H1 (cell line): Measurements from ENCODE around the gene DEDD2. TPM values are rescaled to one million over a fixed set of nuclear protein-coding genes. Genes with fewer than 3 reads are reported as not detected.
A peak's percentile ranks its signal among the peaks of the same experiment; 100 is the strongest.

Experiments
- ASH2L ChIP-seq: fragments of 200-600, 300-600 bp; sonication (generic); IDR thresholded peaks from one replicate; pipeline ENCODE4 v1.7.1; 2017; ENCODE audit warnings: low read length
- BCL11A ChIP-seq, 2 experiments: IDR thresholded peaks; one replicate each; pipeline ENCODE4 v1.6.1; 2011; ENCODE audit warnings: low read depth in 2 of 2, low read length in 2 of 2, mild to moderate bottlenecking in 2 of 2
- CHD1 ChIP-seq: IDR thresholded peaks from 2 replicates; pipeline ENCODE4 v1.6.1; 2012; ENCODE audit warnings: low read depth, low read length, improper control_type of control experiment
- EP300 ChIP-seq, 2 experiments: IDR thresholded peaks; 1 replicate in 1 of 2; 2 replicates in 1 of 2; pipeline ENCODE4 v1.6.1; 2011 to 2012; ENCODE audit warnings: low read depth in 2 of 2, low read length in 2 of 2, mild to moderate bottlenecking in 2 of 2, borderline replicate concordance in 1 of 2, inconsistent platforms in 1 of 2, moderate library complexity in 1 of 2
- MAFK ChIP-seq: IDR thresholded peaks from 2 replicates; pipeline ENCODE4 v1.6.1; 2012; ENCODE audit warnings: low read depth, mild to moderate bottlenecking, improper control_type of control experiment, low read length
- NRF1 ChIP-seq: IDR thresholded peaks from 2 replicates; pipeline ENCODE4 v1.6.1; 2011; ENCODE audit warnings: mild to moderate bottlenecking, low read depth, low read length, improper control_type of control experiment
- TBP ChIP-seq: IDR thresholded peaks from 2 replicates; pipeline ENCODE4 v1.6.1; 2011; ENCODE audit warnings: low read depth, low read length, improper control_type of control experiment
- YY1 ChIP-seq: IDR thresholded peaks from 2 replicates; pipeline ENCODE4 v1.6.1; 2011; ENCODE audit warnings: low read depth, mild to moderate bottlenecking, low read length
- polyA plus RNA-seq, 7 experiments: library from polyadenylated mRNA; depleted of rRNA in 3 of 7; stranded (reverse) in 5 of 7; unstranded in 2 of 7; fragments of >200 nt in 5 of 7; fragments of 200-250 nt in 2 of 7; gene quantifications; 1 replicate in 5 of 7; 2 replicates in 1 of 7; 4 replicates in 1 of 7; pipeline versions ENCODE4 v1.2.1 to v1.2.3, GENCODE V29; 2011 to 2013; ENCODE audit warnings: missing spikeins in 2 of 7, mixed read lengths in 2 of 7
- total RNA-seq: library from RNA; stranded (reverse); fragmentation: NEBNext Ultra II Directional; extraction: Animal tissue kit (Norgen Biotek cat#: 25700); gene quantifications from 2 replicates; pipeline ENCODE4 v1.2.1, GENCODE V29; 2021
- TF ChIP-seq, protein P1 (sequence below): fragments of 300-600 bp; sonication (generic); IDR thresholded peaks from 2 replicates; pipeline ENCODE4 v1.7.1; 2012; ENCODE audit warnings: low read length, moderate library complexity, mild to moderate bottlenecking, inconsistent platforms; ENCODE audit not compliant: insufficient replicate concordance

Gene DEDD2
- total and polyA plus RNA-seq, 2 of the 8 experiments (the other 6 are each of a cell fraction or from before 2014, with no cell fraction given): 37.8 to 65.0 TPM

DNA sequence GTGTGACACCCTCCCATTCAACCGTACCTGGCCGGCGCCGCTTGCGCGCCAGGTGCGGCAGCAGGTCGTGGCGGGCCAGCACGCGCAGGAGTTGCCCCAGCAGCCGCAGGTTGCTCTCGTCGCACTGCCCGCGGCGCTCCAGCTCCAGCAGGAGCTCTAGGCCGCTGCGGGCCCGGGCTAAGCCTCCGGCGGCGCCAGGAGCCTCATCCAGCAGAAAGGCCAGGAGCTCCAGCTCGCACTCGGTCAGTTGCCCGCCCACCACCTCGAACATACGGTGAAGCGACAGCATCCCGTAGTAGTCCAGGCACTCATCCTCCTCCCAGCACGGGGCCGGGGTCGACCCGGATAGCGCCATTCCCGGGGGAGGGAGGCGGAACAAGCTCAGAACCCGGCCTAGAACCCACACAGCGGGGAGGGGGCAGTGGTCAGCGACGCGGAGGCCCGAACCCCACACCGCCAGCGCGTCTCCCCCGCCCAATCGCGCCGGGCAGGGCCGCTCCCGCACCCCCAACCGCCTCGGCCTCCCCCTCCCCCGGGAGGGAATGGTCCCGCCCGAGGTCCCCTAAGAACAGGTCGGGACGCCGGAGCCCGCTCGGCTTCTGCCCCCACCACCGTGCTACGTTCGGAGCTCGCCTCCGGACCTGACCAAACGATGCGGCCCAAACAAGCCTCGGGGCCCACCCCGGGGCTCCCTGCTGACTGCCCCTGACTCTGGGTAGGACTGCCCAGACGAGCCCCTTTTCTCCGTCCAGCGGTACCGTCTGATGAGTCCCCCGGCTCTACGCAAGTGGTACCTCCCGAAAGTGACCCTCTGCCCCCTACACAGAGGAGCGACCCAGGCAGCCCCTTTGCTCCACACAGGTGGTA lies 591 bp downstream of the DEDD2 start (continued):
- TF ChIP-seq ASH2L (peak; percentile 19), YY1 (no peak), NRF1 (no peak), MAFK (no peak), CHD1 (peak; percentile 76; the same call in 1 of the 2 replicates), BCL11A (IDR thresholded peaks at IDR 0.05; ENCODE audit: low read depth in 2 of 2, low read length in 2 of 2) (no peak), EP300 (IDR thresholded peaks at IDR 0.05; ENCODE audit: borderline replicate concordance in 1 of 2, low read depth in 2 of 2, low read length in 2 of 2) (peak in 1 of 2 experiments; percentile 77; a peak in 2 of 3 replicates), TBP (peak; percentile 32)
- TF ChIP-seq, protein P1, sequence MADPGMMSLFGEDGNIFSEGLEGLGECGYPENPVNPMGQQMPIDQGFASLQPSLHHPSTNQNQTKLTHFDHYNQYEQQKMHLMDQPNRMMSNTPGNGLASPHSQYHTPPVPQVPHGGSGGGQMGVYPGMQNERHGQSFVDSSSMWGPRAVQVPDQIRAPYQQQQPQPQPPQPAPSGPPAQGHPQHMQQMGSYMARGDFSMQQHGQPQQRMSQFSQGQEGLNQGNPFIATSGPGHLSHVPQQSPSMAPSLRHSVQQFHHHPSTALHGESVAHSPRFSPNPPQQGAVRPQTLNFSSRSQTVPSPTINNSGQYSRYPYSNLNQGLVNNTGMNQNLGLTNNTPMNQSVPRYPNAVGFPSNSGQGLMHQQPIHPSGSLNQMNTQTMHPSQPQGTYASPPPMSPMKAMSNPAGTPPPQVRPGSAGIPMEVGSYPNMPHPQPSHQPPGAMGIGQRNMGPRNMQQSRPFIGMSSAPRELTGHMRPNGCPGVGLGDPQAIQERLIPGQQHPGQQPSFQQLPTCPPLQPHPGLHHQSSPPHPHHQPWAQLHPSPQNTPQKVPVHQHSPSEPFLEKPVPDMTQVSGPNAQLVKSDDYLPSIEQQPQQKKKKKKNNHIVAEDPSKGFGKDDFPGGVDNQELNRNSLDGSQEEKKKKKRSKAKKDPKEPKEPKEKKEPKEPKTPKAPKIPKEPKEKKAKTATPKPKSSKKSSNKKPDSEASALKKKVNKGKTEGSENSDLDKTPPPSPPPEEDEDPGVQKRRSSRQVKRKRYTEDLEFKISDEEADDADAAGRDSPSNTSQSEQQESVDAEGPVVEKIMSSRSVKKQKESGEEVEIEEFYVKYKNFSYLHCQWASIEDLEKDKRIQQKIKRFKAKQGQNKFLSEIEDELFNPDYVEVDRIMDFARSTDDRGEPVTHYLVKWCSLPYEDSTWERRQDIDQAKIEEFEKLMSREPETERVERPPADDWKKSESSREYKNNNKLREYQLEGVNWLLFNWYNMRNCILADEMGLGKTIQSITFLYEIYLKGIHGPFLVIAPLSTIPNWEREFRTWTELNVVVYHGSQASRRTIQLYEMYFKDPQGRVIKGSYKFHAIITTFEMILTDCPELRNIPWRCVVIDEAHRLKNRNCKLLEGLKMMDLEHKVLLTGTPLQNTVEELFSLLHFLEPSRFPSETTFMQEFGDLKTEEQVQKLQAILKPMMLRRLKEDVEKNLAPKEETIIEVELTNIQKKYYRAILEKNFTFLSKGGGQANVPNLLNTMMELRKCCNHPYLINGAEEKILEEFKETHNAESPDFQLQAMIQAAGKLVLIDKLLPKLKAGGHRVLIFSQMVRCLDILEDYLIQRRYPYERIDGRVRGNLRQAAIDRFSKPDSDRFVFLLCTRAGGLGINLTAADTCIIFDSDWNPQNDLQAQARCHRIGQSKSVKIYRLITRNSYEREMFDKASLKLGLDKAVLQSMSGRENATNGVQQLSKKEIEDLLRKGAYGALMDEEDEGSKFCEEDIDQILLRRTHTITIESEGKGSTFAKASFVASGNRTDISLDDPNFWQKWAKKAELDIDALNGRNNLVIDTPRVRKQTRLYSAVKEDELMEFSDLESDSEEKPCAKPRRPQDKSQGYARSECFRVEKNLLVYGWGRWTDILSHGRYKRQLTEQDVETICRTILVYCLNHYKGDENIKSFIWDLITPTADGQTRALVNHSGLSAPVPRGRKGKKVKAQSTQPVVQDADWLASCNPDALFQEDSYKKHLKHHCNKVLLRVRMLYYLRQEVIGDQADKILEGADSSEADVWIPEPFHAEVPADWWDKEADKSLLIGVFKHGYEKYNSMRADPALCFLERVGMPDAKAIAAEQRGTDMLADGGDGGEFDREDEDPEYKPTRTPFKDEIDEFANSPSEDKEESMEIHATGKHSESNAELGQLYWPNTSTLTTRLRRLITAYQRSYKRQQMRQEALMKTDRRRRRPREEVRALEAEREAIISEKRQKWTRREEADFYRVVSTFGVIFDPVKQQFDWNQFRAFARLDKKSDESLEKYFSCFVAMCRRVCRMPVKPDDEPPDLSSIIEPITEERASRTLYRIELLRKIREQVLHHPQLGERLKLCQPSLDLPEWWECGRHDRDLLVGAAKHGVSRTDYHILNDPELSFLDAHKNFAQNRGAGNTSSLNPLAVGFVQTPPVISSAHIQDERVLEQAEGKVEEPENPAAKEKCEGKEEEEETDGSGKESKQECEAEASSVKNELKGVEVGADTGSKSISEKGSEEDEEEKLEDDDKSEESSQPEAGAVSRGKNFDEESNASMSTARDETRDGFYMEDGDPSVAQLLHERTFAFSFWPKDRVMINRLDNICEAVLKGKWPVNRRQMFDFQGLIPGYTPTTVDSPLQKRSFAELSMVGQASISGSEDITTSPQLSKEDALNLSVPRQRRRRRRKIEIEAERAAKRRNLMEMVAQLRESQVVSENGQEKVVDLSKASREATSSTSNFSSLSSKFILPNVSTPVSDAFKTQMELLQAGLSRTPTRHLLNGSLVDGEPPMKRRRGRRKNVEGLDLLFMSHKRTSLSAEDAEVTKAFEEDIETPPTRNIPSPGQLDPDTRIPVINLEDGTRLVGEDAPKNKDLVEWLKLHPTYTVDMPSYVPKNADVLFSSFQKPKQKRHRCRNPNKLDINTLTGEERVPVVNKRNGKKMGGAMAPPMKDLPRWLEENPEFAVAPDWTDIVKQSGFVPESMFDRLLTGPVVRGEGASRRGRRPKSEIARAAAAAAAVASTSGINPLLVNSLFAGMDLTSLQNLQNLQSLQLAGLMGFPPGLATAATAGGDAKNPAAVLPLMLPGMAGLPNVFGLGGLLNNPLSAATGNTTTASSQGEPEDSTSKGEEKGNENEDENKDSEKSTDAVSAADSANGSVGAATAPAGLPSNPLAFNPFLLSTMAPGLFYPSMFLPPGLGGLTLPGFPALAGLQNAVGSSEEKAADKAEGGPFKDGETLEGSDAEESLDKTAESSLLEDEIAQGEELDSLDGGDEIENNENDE: no peak
